Keratinocyte (primary cell): ENCODE measurements around the gene ERVK3-1. TPM values are rescaled to one million over a fixed set of nuclear protein-coding genes. Genes with fewer than 3 reads are reported as not detected.

ENCODE experiments used
- DNase-seq: peaks from one replicate; pipeline ENCODE4 v3.0.0-alpha.2; 2011; ENCODE audit warnings: low read depth, missing footprints, low spot score
- FAIRE-seq: peaks from 2 replicates; lab custom pipeline; 2011; peaks lifted over from hg19 to GRCh38; lab: Jason Lieb, UNC
- H2AFZ ChIP-seq: 2 replicates; pipeline ENCODE4 v1.6.0; 2012; ENCODE audit warnings: low read length, control low read depth, inconsistent platforms; ENCODE audit not compliant: control insufficient read depth
- H3K27ac ChIP-seq: 2 replicates; pipeline ENCODE4 v1.5.1; 2011; ENCODE audit warnings: low read length; ENCODE audit not compliant: control insufficient read depth, insufficient read depth
- H3K27me3 ChIP-seq: 3 replicates; pipeline ENCODE4 v1.6.0; 2011; ENCODE audit warnings: low read length; ENCODE audit not compliant: control insufficient read depth, insufficient read depth; ENCODE audit errors: extremely low read depth
- H3K36me3 ChIP-seq, 2 experiments: 2 replicates in 1 of 2; 3 replicates in 1 of 2; pipeline ENCODE4 v1.5.1; 2011; ENCODE audit warnings: low read length in 2 of 2, mild to moderate bottlenecking in 1 of 2; ENCODE audit not compliant: control insufficient read depth in 2 of 2, insufficient read depth in 2 of 2; ENCODE audit errors: extremely low read depth in 1 of 2
- H3K4me1 ChIP-seq: 3 replicates; pipeline ENCODE4 v1.5.1; 2011; ENCODE audit warnings: low read length; ENCODE audit not compliant: control insufficient read depth, insufficient read depth; ENCODE audit errors: extremely low read depth
- H3K4me2 ChIP-seq: 3 replicates; pipeline ENCODE4 v1.6.0; 2011; ENCODE audit warnings: low read depth, low read length; ENCODE audit not compliant: control insufficient read depth, insufficient read depth; ENCODE audit errors: extremely low read depth
- H3K4me3 ChIP-seq, 3 experiments: fragments of 200-600 bp in 1 of 3; sonication (generic) in 1 of 3; 2 replicates in 2 of 3; 3 replicates in 1 of 3; pipeline ENCODE4 v1.5.1; 2011 to 2016; ENCODE audit warnings: low read length in 3 of 3, mild to moderate bottlenecking in 3 of 3, control low read depth in 2 of 3, inconsistent platforms in 1 of 3, low read depth in 1 of 3, mixed read lengths in 1 of 3, mixed run types in 1 of 3, moderate library complexity in 1 of 3; ENCODE audit not compliant: control insufficient read depth in 2 of 3, insufficient read depth in 2 of 3; ENCODE audit errors: extremely low read depth in 1 of 3
- H3K79me2 ChIP-seq: 2 replicates; pipeline ENCODE4 v1.6.0; 2012; ENCODE audit warnings: low read length; ENCODE audit not compliant: control insufficient read depth, insufficient read depth
- H3K9ac ChIP-seq: 3 replicates; pipeline ENCODE4 v1.6.0; 2011; ENCODE audit warnings: low read length; ENCODE audit not compliant: control insufficient read depth, insufficient read depth; ENCODE audit errors: extremely low read depth
- H3K9me1 ChIP-seq: 3 replicates; pipeline ENCODE4 v1.6.0; 2011; ENCODE audit warnings: low read length; ENCODE audit not compliant: control insufficient read depth, insufficient read depth; ENCODE audit errors: extremely low read depth
- H3K9me3 ChIP-seq: 2 replicates; pipeline ENCODE4 v1.5.1; 2012; ENCODE audit warnings: low read depth, low read length; ENCODE audit not compliant: control insufficient read depth
- H4K20me1 ChIP-seq: 3 replicates; pipeline ENCODE4 v1.6.0; 2011; ENCODE audit warnings: low read length; ENCODE audit not compliant: control insufficient read depth, insufficient read depth; ENCODE audit errors: extremely low read depth
- EZH2 ChIP-seq: IDR thresholded peaks from one replicate; pipeline ENCODE4 v1.6.1; 2012; ENCODE audit warnings: inconsistent platforms, mild to moderate bottlenecking, low read length, moderate library complexity
- dilution Hi-C: fragments of 300-500 bp; cut with MboI; formaldehyde crosslinking; loops from one replicate; pipeline ENCODE4 v1.7.0; 2020; ENCODE audit warnings: low sequenced_read_pairs; ENCODE audit not compliant: extremely low pct_ligation_motif_present
- polyA plus RNA-seq, 5 experiments: library from polyadenylated mRNA; depleted of rRNA in 3 of 5; stranded (reverse) in 3 of 5; stranded (forward) in 1 of 5; unstranded in 1 of 5; fragments of >200 nt; gene quantifications; 1 replicate in 1 of 5; 2 replicates in 3 of 5; 3 replicates in 1 of 5; pipeline versions ENCODE4 v1.2.1 to v1.2.3, GENCODE V29; 2011 to 2012; ENCODE audit warnings: missing spikeins in 2 of 5, low read depth in 1 of 5, low replicate concordance in 1 of 5
- TF ChIP-seq, protein P1 (sequence below), 3 experiments: IDR thresholded peaks in 1 of 3; conservative IDR thresholded peaks in 1 of 3; optimal IDR thresholded peaks in 1 of 3; 2 replicates in 2 of 3; 3 replicates in 1 of 3; pipeline versions ENCODE3 to v1.5.1; 2011; ENCODE audit warnings: low read length in 3 of 3, mild to moderate bottlenecking in 3 of 3, moderate library complexity in 2 of 3, control low read depth in 1 of 3, inconsistent platforms in 1 of 3; ENCODE audit not compliant: insufficient read depth in 2 of 3; ENCODE audit errors: extremely low read depth in 1 of 3

The ERVK3-1 gene
- polyA plus RNA-seq, 1 donor (not counting 4 experiments of a cell fraction or from before 2014, with no cell fraction given): 48.6 TPM

DNA sequence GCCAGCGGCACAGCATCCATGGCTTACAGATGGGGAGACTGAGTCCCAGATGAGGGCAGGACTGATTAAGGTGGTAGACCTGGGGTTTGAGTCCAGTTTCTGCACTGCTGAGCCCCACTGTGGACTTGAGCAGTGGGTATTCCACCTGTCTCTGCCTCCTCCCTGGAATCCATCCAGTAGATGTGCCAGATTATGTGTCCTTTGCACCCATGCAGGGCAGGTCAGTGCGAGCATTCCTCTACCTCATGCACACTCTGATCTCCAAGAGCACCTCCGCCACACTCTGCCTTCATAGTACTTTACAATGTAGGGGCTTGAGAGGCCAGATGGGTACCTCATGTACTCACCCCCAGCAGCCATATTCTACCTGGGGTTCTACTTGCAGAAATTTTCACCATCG lies 31.6 kb downstream of the ERVK3-1 start:
- Histone ChIP-seq H3K9me1 (no peaks in the 10 kb centered on the region), H3K36me3 (peaks cover 12 to 18% of the 10 kb centered on the region in 2 experiments), H3K4me3 (no peak overlapping the region), H3K9me3 (peaks cover 9% of the 10 kb centered on the region), H3K79me2 (no peaks in the 10 kb centered on the region), H4K20me1 (no peaks in the 10 kb centered on the region), H3K9ac (no peak overlapping the region), H3K27ac (no peak overlapping the region), H3K4me2 (no peak overlapping the region), H3K4me1 (no peaks in the 10 kb centered on the region), H2AFZ (no peak overlapping the region), H3K27me3 (no peaks in the 10 kb centered on the region)
- TF ChIP-seq, protein P1, sequence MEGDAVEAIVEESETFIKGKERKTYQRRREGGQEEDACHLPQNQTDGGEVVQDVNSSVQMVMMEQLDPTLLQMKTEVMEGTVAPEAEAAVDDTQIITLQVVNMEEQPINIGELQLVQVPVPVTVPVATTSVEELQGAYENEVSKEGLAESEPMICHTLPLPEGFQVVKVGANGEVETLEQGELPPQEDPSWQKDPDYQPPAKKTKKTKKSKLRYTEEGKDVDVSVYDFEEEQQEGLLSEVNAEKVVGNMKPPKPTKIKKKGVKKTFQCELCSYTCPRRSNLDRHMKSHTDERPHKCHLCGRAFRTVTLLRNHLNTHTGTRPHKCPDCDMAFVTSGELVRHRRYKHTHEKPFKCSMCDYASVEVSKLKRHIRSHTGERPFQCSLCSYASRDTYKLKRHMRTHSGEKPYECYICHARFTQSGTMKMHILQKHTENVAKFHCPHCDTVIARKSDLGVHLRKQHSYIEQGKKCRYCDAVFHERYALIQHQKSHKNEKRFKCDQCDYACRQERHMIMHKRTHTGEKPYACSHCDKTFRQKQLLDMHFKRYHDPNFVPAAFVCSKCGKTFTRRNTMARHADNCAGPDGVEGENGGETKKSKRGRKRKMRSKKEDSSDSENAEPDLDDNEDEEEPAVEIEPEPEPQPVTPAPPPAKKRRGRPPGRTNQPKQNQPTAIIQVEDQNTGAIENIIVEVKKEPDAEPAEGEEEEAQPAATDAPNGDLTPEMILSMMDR (optimal IDR thresholded peaks at IDR 0.05 in 1 of 3, IDR thresholded peaks at IDR 0.05 in 1 of 3, conservative IDR thresholded peaks at IDR 0.05 in 1 of 3; ENCODE audit: extremely low read depth in 1 of 3, insufficient read depth in 2 of 3, low read length in 3 of 3): no peak
- TF ChIP-seq EZH2: no peak
- dilution Hi-C loops: no loop called here
- no peak for FAIRE-seq
- no peak for DNase-seq

DNA sequence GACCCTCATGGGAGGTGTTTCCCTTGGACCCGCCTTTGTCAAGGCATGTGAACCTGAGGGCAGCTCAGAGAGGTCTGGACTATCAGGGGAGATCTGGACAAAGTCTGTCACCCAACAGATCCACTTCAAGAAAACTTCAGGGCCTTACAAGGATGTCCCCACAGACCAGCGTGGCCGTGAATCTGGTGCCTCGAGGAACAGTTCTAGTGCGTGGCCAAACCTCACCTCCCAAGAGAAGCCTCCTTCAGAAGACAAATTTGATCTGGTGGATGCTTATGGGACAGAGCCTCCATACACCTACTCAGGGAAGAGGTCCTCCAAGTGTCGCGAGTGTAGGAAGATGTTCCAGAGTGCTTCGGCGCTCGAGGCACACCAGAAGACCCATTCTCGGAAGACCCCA lies 33.2 kb downstream of the ERVK3-1 start:
- DNase-seq: no peak
- dilution Hi-C loops: no loop called here
- no peak overlapping the region for H3K9ac ChIP-seq
- H3K79me2 ChIP-seq: no peaks in the 10 kb centered on the region
- H3K27me3 ChIP-seq: no peaks in the 10 kb centered on the region
- no peak overlapping the region for H3K4me2 ChIP-seq
- TF ChIP-seq, protein P1 (optimal IDR thresholded peaks at IDR 0.05 in 1 of 3, IDR thresholded peaks at IDR 0.05 in 1 of 3, conservative IDR thresholded peaks at IDR 0.05 in 1 of 3; ENCODE audit: extremely low read depth in 1 of 3, insufficient read depth in 2 of 3, low read length in 3 of 3): no peak
- TF ChIP-seq EZH2: no peak
- H3K9me3 ChIP-seq: peaks cover 9% of the 10 kb centered on the region
- peaks cover 12 to 18% of the 10 kb centered on the region in 2 experiments for H3K36me3 ChIP-seq
- no peaks in the 10 kb centered on the region for H4K20me1 ChIP-seq
- H3K9me1 ChIP-seq: no peaks in the 10 kb centered on the region
- no peak overlapping the region for H2AFZ ChIP-seq
- FAIRE-seq: no peak
- H3K4me3 ChIP-seq: no peak overlapping the region
- H3K27ac ChIP-seq: no peak overlapping the region
- H3K4me1 ChIP-seq: no peaks in the 10 kb centered on the region
